H9 (cell line): ENCODE measurements around the gene RTP2. TPM values are rescaled to one million over a fixed set of nuclear protein-coding genes. Genes with fewer than 3 reads are reported as not detected.

Source experiments
- DNase-seq: peaks from one replicate; pipeline ENCODE4 v3.0.0-alpha.2; 2017
- H2AFZ ChIP-seq: one replicate; pipeline ENCODE4 v1.6.1; 2013; ENCODE audit warnings: mild to moderate bottlenecking, low read length, control low read depth, moderate library complexity
- H2AK5ac ChIP-seq: 2 replicates; pipeline ENCODE4 v1.6.1; 2013; ENCODE audit warnings: low read length, control low read depth, mixed read lengths; ENCODE audit not compliant: insufficient read length
- H2BK120ac ChIP-seq: one replicate; pipeline ENCODE4 v1.6.1; 2013; ENCODE audit warnings: low read depth, mild to moderate bottlenecking, low read length, control low read depth, inconsistent platforms; ENCODE audit not compliant: poor library complexity, severe bottlenecking
- H2BK12ac ChIP-seq: 2 replicates; pipeline ENCODE4 v1.6.1; 2013; ENCODE audit warnings: low read length, control low read depth, mixed read lengths, low read depth; ENCODE audit not compliant: insufficient read length
- H2BK15ac ChIP-seq: 2 replicates; pipeline ENCODE4 v1.6.1; 2013; ENCODE audit warnings: low read depth, low read length, control low read depth
- H2BK20ac ChIP-seq: one replicate; pipeline ENCODE4 v1.6.1; 2013; ENCODE audit warnings: low read depth, mild to moderate bottlenecking, low read length, control low read depth, inconsistent platforms; ENCODE audit not compliant: poor library complexity, severe bottlenecking
- H2BK5ac ChIP-seq: 2 replicates; pipeline ENCODE4 v1.6.1; 2013; ENCODE audit warnings: low read length, control low read depth, mixed read lengths; ENCODE audit not compliant: insufficient read length
- H3K14ac ChIP-seq: 2 replicates; pipeline ENCODE4 v1.6.1; 2013; ENCODE audit warnings: low read length, control low read depth; ENCODE audit not compliant: insufficient read depth
- H3K18ac ChIP-seq: 2 replicates; pipeline ENCODE4 v1.6.1; 2013; ENCODE audit warnings: low read depth, mild to moderate bottlenecking, mixed read lengths, low read length, control low read depth; ENCODE audit not compliant: insufficient read length
- H3K23ac ChIP-seq: 2 replicates; pipeline ENCODE4 v1.6.1; 2013; ENCODE audit warnings: low read length, control low read depth, mixed read lengths, low read depth; ENCODE audit not compliant: insufficient read length
- H3K23me2 ChIP-seq: 2 replicates; pipeline ENCODE4 v1.6.1; 2013; ENCODE audit warnings: low read depth, mild to moderate bottlenecking, mixed read lengths, low read length, control low read depth; ENCODE audit not compliant: insufficient read length, poor library complexity, severe bottlenecking
- H3K27ac ChIP-seq: 2 replicates; pipeline ENCODE4 v1.5.1; 2013; ENCODE audit warnings: low read length, control low read depth, mixed read lengths, low read depth; ENCODE audit not compliant: insufficient read length
- H3K27me3 ChIP-seq: 2 replicates; pipeline ENCODE4 v1.6.1; 2013; ENCODE audit warnings: low read length, control low read depth, inconsistent platforms; ENCODE audit not compliant: insufficient read depth
- H3K4ac ChIP-seq: 2 replicates; pipeline ENCODE4 v1.6.1; 2013; ENCODE audit warnings: low read depth, mild to moderate bottlenecking, control low read depth, inconsistent platforms, low read length, moderate library complexity
- H3K4me1 ChIP-seq: 2 replicates; pipeline ENCODE4 v1.6.1; 2013; ENCODE audit warnings: low read length, control low read depth, inconsistent platforms; ENCODE audit not compliant: insufficient read depth
- H3K4me2 ChIP-seq: 2 replicates; pipeline ENCODE4 v1.6.1; 2013; ENCODE audit warnings: low read length, control low read depth, mixed read lengths; ENCODE audit not compliant: insufficient read length, insufficient read depth
- H3K56ac ChIP-seq: 2 replicates; pipeline ENCODE4 v1.6.1; 2013; ENCODE audit warnings: low read depth, mild to moderate bottlenecking, mixed read lengths, low read length, control low read depth; ENCODE audit not compliant: insufficient read length
- H3K79me1 ChIP-seq: 2 replicates; pipeline ENCODE4 v1.6.1; 2013; ENCODE audit warnings: low read depth, mild to moderate bottlenecking, moderate library complexity, low read length, control low read depth, inconsistent platforms; ENCODE audit not compliant: insufficient read depth, poor library complexity, severe bottlenecking
- H3K79me2 ChIP-seq: 2 replicates; pipeline ENCODE4 v1.6.1; 2013; ENCODE audit warnings: low read length, control low read depth, inconsistent platforms; ENCODE audit not compliant: insufficient read depth
- H3K9ac ChIP-seq: 2 replicates; pipeline ENCODE4 v1.6.1; 2013; ENCODE audit warnings: low read length, control low read depth, mixed read lengths; ENCODE audit not compliant: insufficient read length; ENCODE audit errors: extremely low read depth
- H3K9me3 ChIP-seq: one replicate; pipeline ENCODE4 v1.6.1; 2013; ENCODE audit warnings: low read depth, low read length, inconsistent platforms; ENCODE audit not compliant: control insufficient read depth
- H3T11ph ChIP-seq: one replicate; pipeline ENCODE4 v1.6.1; 2013; ENCODE audit warnings: mild to moderate bottlenecking, low read length, control low read depth, inconsistent platforms
- H4K20me1 ChIP-seq: one replicate; pipeline ENCODE4 v1.6.1; 2013; ENCODE audit not compliant: control insufficient read depth, insufficient read length, insufficient read depth
- H4K5ac ChIP-seq: 2 replicates; pipeline ENCODE4 v1.6.1; 2013; ENCODE audit warnings: low read depth, mild to moderate bottlenecking, mixed read lengths, low read length, control low read depth; ENCODE audit not compliant: insufficient read length
- H4K8ac ChIP-seq: replicated peaks from 2 replicates; pipeline ENCODE4 v1.6.1; 2013; ENCODE audit warnings: low read length, control low read depth, mixed read lengths, low read depth; ENCODE audit not compliant: insufficient read length
- H4K91ac ChIP-seq: 2 replicates; pipeline ENCODE4 v1.6.1; 2013; ENCODE audit warnings: low read depth, mild to moderate bottlenecking, moderate library complexity, mixed read lengths, low read length, control low read depth; ENCODE audit not compliant: insufficient read length
- H3K27ac Mint-ChIP-seq, 3 experiments: 2 replicates in 2 of 3; 3 replicates in 1 of 3; pipeline ENCODE4 v1.8.0; 2020 to 2021; ENCODE audit warnings: mixed read lengths in 3 of 3, mild to moderate bottlenecking in 1 of 3, moderate library complexity in 1 of 3
- H3K27me3 Mint-ChIP-seq: 2 replicates; pipeline ENCODE4 v1.8.0; 2021; ENCODE audit warnings: low read depth, mild to moderate bottlenecking, moderate library complexity, mixed read lengths
- H3K36me3 Mint-ChIP-seq, 3 experiments: 2 replicates in 2 of 3; 3 replicates in 1 of 3; pipeline ENCODE4 v1.8.0; 2020 to 2021; ENCODE audit warnings: low read depth in 3 of 3, mixed read lengths in 3 of 3; ENCODE audit not compliant: insufficient read depth in 1 of 3
- H3K4me1 Mint-ChIP-seq, 2 experiments: 2 replicates each; pipeline ENCODE4 v1.8.0; 2020; ENCODE audit warnings: mixed read lengths in 2 of 2
- H3K4me3 Mint-ChIP-seq, 2 experiments: 2 replicates in 1 of 2; 3 replicates in 1 of 2; pipeline ENCODE4 v1.8.0; 2020 to 2021; ENCODE audit warnings: mild to moderate bottlenecking in 2 of 2, mixed read lengths in 2 of 2, moderate library complexity in 1 of 2
- H3K9me3 Mint-ChIP-seq, 2 experiments: 2 replicates in 1 of 2; 3 replicates in 1 of 2; pipeline ENCODE4 v1.8.0; 2020; ENCODE audit warnings: mild to moderate bottlenecking in 2 of 2, mixed read lengths in 2 of 2, moderate library complexity in 1 of 2
- total RNA-seq: library from RNA; stranded (reverse); gene quantifications from 2 replicates; pipeline ENCODE4 v1.2.1, GENCODE V29; 2021
- TF ChIP-seq, protein P1 (sequence below): fragments of 200-600 bp; sonication (generic); conservative IDR thresholded peaks from 3 replicates; pipeline ENCODE4 v1.8.0; 2021; ENCODE audit warnings: antibody characterized with exemption, mild to moderate bottlenecking

RTP2 gene
- total RNA-seq, 1 experiment from 2014 or later, result not detected

DNA sequence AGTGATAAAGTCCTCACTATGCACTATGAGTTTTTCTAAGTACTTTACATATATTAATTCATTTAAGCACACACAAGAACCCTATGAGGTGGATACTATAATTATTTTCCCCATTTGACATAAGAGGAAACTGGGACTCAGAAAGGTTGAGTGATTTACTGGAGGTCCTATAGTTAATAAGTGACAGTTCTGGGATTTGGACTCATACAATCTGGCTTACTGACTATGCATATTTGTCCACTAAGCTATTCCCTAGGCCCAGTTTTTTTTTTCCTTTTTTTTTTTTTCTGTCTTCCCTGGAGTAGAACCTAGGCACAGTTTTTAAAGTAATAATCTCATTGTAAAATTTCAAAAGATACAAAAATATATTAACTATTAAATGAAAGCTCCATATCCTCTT, 6.3 kb upstream of the RTP2 start:
- Mint-ChIP-seq H3K4me1 (no peaks in the 10 kb centered on the region), H3K4me3 (no peak overlapping the region), H3K36me3 (no peaks in the 10 kb centered on the region), H3K9me3 (no peaks in the 10 kb centered on the region), H3K27me3 (peaks cover 4% of the 10 kb centered on the region; the same call in 1 of the 2 replicates), H3K27ac (no peak overlapping the region)
- H3K27ac ChIP-seq, result no peak overlapping the region
- no peaks in the 10 kb centered on the region for H3K79me1 ChIP-seq
- H3K4me2 ChIP-seq, result no peak overlapping the region
- no peak overlapping the region for H2BK20ac ChIP-seq
- no peak overlapping the region for H2BK12ac ChIP-seq
- H3K4me1 ChIP-seq, result no peaks in the 10 kb centered on the region
- no peak overlapping the region for H3T11ph ChIP-seq
- no peak overlapping the region for H3K56ac ChIP-seq
- TF ChIP-seq, protein P1, sequence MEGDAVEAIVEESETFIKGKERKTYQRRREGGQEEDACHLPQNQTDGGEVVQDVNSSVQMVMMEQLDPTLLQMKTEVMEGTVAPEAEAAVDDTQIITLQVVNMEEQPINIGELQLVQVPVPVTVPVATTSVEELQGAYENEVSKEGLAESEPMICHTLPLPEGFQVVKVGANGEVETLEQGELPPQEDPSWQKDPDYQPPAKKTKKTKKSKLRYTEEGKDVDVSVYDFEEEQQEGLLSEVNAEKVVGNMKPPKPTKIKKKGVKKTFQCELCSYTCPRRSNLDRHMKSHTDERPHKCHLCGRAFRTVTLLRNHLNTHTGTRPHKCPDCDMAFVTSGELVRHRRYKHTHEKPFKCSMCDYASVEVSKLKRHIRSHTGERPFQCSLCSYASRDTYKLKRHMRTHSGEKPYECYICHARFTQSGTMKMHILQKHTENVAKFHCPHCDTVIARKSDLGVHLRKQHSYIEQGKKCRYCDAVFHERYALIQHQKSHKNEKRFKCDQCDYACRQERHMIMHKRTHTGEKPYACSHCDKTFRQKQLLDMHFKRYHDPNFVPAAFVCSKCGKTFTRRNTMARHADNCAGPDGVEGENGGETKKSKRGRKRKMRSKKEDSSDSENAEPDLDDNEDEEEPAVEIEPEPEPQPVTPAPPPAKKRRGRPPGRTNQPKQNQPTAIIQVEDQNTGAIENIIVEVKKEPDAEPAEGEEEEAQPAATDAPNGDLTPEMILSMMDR, result no peak
- no peak overlapping the region for H3K14ac ChIP-seq
- H2BK120ac ChIP-seq, result no peak overlapping the region
- H4K5ac ChIP-seq, result no peak overlapping the region
- no peaks in the 10 kb centered on the region for H3K9me3 ChIP-seq
- no peak overlapping the region for H4K8ac ChIP-seq
- H4K20me1 ChIP-seq, result no peaks in the 10 kb centered on the region
- H3K23me2 ChIP-seq, result no peaks in the 10 kb centered on the region
- H3K23ac ChIP-seq, result no peak overlapping the region
- H2BK15ac ChIP-seq, result no peak overlapping the region
- no peak overlapping the region for H3K4ac ChIP-seq
- no peak overlapping the region for H2BK5ac ChIP-seq
- no peak overlapping the region for H3K9ac ChIP-seq
- H2AFZ ChIP-seq, result no peak overlapping the region
- no peak for DNase-seq
- no peak overlapping the region for H3K18ac ChIP-seq
- no peak overlapping the region for H2AK5ac ChIP-seq
- no peak overlapping the region for H4K91ac ChIP-seq
- no peaks in the 10 kb centered on the region for H3K79me2 ChIP-seq
- H3K27me3 ChIP-seq, result no peaks in the 10 kb centered on the region
